NCI-H2227 (cell line): Measurements from ENCODE around the gene SELENOV.
A peak's percentile ranks its signal among the peaks of the same experiment; 100 is the strongest.
"Not testable (repeated sequence)": the region's sequence is repeated elsewhere in the genome, so short reads cannot be mapped to it uniquely, and the experiment has no call there.

Experiments
- DNase-seq: peaks from one replicate; lab custom pipeline; 2025; ENCODE audit not compliant: unreplicated experiment; lab: John Stamatoyannopoulos, UW

Gene SELENOV

GRCh38 chr19:39514840-39515550 is at the start of gene SELENOV:
Gene SELENOV (plus strand): TSS chr19:39515139. CDS start chr19:39515213, 74 bp downstream.
- DNase-seq: peak; percentile 96

- DNase-seq: no peak
Observed at GRCh38 chr19:39465956-39466747, 48.8 kb upstream of the SELENOV start.

GRCh38 chr19:39467941-39468340 is 47.0 kb upstream of the SELENOV start:
- DNase-seq: no peak

GRCh38 chr19:39469036-39469435 is 45.9 kb upstream of the SELENOV start:
- no peak for DNase-seq

GRCh38 chr19:39469567-39469966 is 45.4 kb upstream of the SELENOV start:
- DNase-seq: no peak

- no peak for DNase-seq
Observed at GRCh38 chr19:39470724-39471339, 44.1 kb upstream of the SELENOV start.

- DNase-seq: no peak
Observed at GRCh38 chr19:39471756-39472536, 43.0 kb upstream of the SELENOV start.

GRCh38 chr19:39472746-39473442 is 42.0 kb upstream of the SELENOV start:
- no peak for DNase-seq

- DNase-seq: no peak
Observed at GRCh38 chr19:39473443-39473960, 41.4 kb upstream of the SELENOV start.

GRCh38 chr19:39474139-39474620 is 40.8 kb upstream of the SELENOV start:
- peak; percentile 94 for DNase-seq

- no peak for DNase-seq
Observed at GRCh38 chr19:39475748-39476147, 39.2 kb upstream of the SELENOV start.

GRCh38 chr19:39479319-39479801 is 35.6 kb upstream of the SELENOV start:
- not testable (repeated sequence) for DNase-seq

GRCh38 chr19:39479916-39480315 is 35.0 kb upstream of the SELENOV start:
- peak; percentile 80 for DNase-seq

- peak; percentile 100 for DNase-seq
Observed at GRCh38 chr19:39480337-39481228, 34.4 kb upstream of the SELENOV start, which contains the start of gene TIMM50. Gene TIMM50 (plus strand): TSS chr19:39480838. CDS start chr19:39480854, 16 bp downstream.

GRCh38 chr19:39481229-39481545 is 33.8 kb upstream of the SELENOV start:
- no peak for DNase-seq

GRCh38 chr19:39481676-39482075 is 33.3 kb upstream of the SELENOV start:
- no peak for DNase-seq

GRCh38 chr19:39483141-39483540 is 31.8 kb upstream of the SELENOV start:
- peak; percentile 70 for DNase-seq

GRCh38 chr19:39489756-39490155 is 25.2 kb upstream of the SELENOV start:
- DNase-seq: no peak

GRCh38 chr19:39492225-39492624 is 22.7 kb upstream of the SELENOV start:
- no peak for DNase-seq
